ENCODE measurements around the gene OTUD7B.
"Not testable (repeated sequence)": the region's sequence is repeated elsewhere in the genome, so short reads cannot be mapped to it uniquely, and the experiment has no call there.

OTUD7B gene

DNA sequence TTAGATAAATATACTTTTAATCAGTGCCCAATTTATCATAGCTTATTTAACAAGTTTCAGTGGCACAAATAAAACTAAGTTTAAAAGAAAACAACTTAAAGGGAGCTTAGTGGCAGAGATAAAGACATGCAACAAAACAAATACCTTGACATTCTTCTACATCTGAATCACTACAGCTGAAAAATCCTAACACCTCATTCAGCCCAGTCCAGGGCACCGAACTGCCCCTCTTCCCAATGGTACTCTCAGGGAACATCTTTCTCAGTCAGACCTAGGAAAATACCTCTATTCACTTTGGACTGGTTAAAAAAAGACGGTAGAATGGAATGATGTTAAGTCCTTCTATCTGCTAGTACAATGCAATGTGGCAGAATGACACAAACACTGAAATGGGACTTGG is 8.3 kb downstream of the OTUD7B start:
- DNase-seq (ENCODE audit: low spot score): no peak

DNA sequence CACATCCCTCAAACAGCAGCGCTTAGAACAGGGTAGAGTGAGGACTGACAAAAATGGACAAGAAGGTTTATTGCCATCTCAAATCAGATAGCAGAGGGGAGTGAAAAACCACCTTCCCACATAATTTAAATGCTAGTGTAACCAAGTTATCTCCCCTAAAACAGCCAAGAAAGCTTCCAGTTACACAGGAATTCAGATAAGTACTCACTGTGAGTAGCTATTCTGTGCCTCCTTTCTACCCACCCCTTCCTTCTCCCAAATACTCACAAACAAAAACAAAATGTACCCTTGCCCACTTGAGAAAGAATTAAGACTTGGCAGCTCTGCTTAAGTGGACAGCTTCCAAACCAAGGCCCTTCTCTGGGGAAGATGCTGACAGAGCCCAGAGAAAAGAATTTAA is 9.1 kb downstream of the OTUD7B start:
- no peak for DNase-seq (ENCODE audit: low spot score)

DNA sequence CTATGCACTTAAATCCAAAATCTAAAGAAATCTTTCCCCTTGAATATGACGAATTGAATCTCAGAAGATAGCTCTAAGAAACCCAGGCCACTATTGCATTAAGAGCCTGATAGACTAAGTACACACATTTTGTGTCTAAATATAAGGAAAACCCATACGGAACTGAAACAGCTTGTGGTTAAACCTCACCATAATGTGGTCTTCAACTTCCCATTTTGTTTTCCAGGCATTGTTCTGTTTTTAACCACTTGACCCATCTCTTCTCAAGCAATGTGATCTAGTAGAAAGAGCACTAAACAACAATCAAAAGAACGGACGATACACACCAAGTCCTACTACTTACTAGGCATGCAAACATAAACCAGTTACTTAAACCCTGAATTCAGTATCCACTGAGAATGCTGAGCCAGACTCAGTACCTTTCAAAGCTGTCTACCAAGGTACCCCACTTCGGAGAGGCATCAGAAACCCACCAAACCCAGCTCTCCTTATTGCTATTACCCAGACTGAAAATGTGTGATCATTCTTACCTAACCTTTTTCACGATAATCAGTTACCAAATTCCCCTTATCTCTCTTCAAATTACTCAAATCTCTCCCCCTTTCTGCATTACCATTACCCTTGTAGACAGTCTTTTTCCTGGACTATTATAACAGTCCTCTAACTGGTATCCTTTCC is 12.8 kb downstream of the OTUD7B start:
- peak; percentile 85 for DNase-seq (ENCODE audit: low spot score)

DNA sequence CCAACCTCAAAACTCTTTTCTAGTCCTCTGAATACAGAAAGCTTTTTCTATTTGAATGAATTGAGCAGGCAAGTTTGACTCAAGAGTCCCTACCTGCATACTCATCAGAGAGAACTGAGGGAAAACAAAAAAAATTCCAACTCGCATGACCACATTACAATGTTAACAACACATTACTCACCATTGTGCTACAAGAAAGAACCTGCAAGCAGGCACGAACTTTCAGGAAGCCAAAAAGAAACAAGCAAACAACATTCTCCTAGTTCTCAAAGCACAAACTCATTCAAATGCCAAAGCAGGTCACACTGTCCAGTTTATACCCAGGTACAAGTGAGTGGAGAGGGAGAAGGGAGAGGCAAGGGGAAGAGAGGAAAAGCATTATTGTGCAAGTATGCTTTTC is 14.6 kb downstream of the OTUD7B start:
- DNase-seq (ENCODE audit: low spot score): no peak

DNA sequence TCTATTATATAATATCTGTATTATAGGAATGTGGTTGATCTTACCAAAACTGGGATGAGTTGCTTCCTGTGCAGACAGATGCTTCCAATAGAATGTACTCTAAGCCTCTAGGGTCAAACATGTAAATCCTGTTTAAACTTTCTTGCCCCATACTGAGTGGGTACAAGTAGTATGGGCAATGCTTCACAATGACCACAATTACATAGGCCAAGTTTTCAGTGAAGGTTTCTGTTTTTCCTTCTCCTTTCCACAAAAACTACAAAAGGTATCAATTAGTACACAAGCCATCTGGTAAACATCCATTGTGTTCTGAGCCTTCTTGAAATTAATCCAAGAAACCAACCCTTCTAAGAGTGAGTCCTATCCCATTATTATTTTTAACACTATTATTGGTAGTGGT is 16.8 kb downstream of the OTUD7B start:
- no peak for DNase-seq (ENCODE audit: low spot score)

DNA sequence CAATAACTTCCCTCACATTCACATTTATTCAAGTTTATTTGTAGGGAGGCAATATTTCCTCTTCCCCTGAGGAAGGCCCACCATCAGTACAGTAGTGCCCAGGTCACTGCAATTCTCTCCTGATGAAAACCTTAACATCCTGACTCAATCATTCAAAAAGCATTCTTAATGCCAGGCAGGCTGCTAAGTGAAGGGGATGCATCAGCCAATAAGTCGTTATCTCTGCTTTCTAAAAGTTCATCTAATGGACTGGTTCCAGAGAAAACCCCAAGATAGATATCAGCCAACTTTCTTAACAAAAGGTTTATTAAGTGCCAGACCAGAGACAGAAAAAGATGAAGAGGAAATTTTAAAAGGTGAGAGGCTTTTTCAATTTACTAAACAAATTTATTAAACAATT is 17.3 kb downstream of the OTUD7B start:
- DNase-seq (ENCODE audit: low spot score): no peak

DNA sequence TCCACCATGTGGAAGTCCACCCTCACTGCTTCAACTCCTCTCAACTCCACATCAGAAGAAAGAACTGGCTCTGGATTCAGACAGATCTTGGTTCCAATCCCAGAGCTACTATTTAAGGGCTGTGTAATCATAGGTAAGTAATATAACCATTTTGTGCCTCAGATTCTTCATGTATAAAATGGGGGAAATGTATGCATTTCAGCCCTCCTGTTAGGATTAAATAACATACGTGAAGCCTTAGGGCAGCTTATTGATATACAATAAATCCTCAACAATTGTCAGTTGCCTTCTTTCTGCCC is 23.3 kb downstream of the OTUD7B start:
- DNase-seq (ENCODE audit: low spot score): no peak

DNA sequence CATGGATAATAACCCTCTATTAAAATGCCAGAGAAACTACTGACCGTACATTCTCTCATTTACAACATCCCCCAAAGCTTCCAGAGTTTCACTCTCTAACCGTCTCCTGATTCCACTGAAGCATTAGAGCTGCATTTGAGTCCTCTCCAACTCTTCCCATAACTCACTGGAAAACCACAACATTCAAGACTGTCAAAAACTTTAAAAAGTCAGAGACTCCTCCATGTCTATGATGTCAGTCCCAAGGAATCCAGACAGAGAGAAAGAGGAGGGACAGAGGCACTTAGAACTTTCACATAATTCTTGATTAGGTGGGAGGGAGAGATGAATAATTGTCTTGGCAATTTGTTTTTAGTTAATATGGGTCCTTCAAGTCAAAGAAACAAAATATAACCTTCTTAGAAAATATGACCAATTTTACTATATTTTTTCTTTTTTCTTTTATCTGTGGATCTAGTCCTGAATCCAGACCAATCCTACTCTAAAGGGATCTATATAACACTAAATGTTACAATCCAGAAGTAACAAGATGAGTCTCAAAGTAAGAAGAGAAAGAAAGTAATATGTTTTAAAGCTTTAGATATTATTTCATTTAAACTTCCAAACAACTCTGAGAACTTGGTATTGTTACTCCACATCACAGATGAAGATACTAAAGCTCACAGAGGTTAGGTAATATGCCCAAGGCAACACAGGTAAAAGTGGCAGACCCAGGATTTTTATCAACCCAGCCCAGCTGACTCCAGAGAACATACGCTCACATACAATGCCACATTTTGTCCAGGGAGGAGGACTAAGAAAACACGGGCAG is 23.8 kb downstream of the OTUD7B start:
- DNase-seq (ENCODE audit: low spot score): no peak

DNA sequence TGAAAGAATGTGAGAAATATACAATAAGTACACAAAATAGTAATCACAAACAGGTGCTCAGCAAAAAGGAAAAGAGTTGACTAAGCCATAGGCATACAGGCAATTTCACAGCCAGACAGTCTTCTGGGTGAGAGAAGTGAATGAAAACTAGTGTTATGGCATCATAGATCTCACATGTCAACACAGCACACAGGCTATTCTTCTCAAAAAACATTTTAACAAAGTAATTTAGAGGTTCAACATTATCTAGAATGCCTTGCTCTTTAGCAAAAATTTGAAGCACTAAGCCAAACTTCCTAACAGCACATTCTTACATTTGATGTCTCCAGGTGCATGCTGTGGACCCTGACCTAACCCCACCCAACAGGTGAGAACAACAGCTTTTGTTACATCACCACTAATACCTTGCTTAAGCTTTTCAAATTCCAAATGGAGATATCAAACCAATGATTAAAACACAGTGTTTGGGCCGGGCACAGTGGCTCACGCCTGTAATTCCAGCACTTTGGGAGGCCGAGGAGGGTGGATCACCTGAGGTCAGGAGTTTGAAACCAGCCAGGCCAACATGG is 30.5 kb downstream of the OTUD7B start:
- no peak for DNase-seq (ENCODE audit: low spot score)

DNA sequence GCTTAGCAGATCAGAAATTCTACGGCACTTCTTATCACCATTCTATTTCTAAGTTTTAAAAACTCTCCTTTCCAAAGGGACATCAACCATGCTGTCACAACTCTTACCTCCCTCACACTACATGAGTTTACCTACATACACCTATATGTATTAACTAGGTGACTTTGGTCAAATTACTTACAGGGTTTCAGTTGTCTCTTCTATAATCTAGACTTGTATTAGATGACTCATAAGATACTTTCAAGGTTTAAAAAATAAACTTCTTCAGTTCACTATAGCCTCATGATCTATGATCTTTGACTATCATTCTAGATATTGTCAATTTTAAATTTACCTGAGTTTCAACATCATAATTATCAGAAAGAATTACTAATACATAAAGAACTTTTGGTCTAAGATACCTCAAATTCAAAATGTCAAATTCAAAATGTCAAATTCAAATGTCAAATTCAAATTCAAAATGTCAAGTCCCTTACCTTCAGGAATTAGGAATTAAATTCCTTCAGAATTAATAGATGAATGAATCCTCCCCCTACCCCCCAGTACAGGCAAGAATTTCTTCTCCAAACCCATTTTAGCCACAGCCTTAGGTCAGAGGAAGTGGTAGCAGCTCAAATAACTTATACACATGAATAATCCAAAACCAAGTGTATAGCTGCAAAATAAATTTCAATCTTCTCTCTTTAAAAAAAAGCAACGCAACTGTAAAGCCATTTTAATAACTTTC is 31.1 kb downstream of the OTUD7B start:
- DNase-seq (ENCODE audit: low spot score): no peak

DNA sequence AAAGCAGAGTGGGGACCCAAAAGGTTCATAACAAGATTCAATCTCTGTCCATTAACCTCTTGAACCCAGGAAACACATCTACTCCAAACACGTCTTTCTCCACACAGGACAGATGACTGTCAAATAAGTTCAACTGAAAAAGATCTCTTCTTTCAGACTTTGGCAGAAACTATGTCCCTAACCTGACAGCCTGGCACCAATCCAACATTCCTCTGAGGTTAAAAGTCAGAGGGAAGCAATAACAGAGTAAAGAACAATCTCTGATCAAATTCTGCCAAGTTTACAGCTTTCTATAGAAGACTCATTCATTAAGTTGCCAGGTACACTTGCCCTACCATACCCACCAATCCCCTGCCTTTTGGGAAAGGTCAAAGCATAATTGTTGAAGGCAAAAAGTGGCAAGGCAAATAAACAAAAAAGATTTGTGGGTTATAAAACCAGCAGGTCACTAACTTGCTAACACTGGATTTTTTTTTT is 31.9 kb downstream of the OTUD7B start:
- no peak for DNase-seq (ENCODE audit: low spot score)

DNA sequence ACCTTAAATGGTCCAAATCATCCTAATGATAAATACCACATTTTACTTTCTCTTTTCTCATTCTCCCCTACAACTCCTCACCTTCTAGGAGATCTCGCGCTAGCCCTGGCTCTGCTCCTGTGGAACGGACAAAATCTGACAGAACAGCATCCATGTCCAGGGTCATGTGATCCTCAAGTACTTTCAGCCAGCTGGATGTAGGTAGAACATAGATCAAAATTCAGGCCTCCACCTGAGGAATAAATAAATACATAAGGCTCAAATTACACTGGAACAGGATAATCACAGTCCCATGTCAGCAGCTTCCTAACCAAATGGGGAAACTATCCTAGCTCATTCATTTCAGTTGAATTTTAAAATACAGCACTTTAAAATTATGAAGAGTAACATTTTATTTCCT is 33.2 kb downstream of the OTUD7B start:
- no peak for DNase-seq (ENCODE audit: low spot score)

DNA sequence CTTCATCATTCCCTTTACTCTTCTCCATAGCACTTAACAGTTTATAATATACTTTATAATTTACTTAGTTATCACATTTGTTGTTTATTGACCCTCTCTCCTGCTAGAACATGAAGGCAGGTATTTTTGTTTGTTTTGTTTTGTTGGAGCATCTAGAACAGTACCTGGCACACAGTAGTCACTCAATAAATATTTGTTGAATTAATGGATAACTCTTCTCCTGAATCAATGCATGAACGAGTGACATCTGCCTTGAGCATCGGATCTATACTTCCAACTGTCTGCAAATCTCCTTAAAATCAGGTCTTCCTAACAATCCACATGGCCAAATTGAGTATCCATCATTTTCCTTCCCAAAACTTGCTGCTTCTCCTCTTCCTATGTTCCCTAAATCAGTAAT is 38.0 kb downstream of the OTUD7B start:
- DNase-seq (ENCODE audit: low spot score): no peak

DNA sequence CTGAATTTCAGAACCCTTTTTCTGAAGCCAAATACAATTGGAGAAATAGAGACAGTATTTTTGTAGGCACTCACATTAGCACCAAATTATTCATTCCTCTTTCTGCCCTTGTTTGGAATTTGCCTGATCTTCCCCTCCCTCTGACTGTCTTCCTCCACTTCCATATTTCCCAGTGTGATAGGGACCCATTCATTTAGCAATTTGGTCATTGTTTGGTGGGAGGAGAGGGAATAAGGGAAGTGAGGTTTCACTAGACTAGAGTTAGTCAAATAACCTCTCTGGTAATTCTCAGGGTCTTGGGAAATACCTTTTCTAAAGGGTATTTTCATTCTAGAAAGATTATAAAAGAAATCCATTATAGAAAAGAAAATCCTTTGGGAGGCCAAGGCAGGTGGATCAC is 42.9 kb downstream of the OTUD7B start:
- no peak for DNase-seq (ENCODE audit: low spot score)

DNA sequence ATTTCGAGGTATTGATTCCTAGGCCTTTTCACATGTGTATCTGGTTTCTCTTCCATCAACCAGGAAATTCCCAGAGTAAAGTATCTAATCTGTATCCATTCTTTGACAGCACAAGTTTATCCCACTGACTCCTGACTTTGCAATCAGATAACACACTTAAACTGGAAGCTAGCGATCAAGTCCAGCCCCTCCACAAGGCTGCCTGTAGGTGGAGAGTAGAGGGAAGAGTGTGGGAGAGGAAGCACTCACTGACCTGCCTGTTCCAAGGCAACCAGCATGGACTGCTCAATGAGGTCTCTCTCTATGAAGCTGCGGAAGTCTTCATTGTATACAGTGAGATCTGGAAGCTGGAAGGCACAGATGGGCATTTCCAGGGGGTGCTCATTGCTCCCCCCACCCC is 43.5 kb downstream of the OTUD7B start:
- no peak for DNase-seq (ENCODE audit: low spot score)

DNA sequence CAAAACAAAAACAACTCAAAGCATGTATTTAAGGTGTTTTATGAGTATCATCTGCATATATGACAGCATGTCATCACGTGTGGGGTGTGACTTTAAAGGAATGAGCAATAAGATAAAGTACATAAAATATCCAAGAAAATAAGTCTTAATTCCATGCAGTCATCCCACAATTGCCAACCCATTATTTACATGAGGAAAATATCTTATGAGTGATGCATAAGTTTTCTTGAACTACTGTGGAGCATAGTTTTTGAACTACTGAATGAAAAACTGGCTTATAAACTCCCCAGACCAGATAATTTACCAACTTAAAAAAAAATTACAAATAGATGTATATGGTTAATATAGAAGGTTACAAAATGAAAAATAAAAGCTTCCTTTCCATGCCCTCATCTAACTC is 44.1 kb downstream of the OTUD7B start:
- DNase-seq (ENCODE audit: low spot score): no peak

DNA sequence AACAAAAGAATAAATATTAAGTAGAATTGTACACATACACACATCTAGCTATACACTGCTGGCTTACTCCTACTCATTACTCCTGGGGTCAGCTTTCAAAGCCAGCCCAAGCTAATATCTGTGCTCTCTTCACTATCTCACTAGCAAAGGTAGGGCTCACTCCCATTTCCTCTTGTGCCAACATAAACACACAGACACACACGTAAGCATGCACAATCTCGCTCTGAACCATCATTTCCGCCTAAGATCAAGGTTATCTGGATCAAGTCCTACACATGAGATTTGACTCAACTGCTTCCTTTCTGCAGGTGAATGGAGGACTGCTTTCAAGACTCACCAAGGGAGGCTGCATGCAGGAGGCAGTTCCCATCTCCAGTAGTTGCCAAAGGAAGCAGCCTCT is 45.1 kb downstream of the OTUD7B start:
- DNase-seq (ENCODE audit: low spot score): no peak

DNA sequence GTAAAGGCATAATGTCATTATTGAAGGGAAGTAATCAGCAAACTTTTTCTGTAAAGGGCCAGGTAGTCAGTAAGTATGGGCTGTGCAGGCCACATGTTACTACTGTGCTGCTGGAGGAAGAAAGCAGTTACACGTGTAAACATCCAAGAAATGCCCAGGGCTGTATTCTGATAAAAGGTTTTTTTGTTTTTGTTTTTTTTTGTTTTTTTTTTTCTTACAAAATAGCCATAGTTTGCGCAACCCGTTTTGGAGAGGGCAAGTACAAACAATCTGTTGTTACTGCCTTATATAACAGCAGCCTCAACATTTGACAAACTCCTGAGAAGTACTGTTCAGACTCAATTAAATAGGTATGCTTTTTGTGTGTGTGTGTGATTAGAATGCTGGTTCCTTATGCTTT is 47.2 kb downstream of the OTUD7B start:
- DNase-seq (ENCODE audit: low spot score): no peak

DNA sequence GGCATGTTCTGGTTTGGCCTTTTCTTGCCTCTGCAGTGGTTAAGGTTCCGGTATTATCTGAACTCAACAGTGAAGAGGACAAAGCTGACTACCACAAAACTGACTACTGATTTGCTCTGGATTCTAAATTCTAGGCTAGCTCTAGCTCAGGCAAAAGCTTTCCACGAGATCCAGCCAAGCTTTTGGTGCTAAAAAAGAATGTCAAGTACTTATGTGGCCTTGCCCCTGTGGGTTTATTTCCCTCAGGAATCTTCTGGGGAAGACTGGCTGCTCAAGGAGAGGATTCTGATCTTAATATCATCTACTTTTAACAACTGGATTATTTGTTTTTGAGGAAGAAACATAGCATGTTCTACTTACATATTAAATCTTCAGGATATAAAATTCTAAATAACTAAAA is 47.8 kb downstream of the OTUD7B start:
- no peak for DNase-seq (ENCODE audit: low spot score)

DNA sequence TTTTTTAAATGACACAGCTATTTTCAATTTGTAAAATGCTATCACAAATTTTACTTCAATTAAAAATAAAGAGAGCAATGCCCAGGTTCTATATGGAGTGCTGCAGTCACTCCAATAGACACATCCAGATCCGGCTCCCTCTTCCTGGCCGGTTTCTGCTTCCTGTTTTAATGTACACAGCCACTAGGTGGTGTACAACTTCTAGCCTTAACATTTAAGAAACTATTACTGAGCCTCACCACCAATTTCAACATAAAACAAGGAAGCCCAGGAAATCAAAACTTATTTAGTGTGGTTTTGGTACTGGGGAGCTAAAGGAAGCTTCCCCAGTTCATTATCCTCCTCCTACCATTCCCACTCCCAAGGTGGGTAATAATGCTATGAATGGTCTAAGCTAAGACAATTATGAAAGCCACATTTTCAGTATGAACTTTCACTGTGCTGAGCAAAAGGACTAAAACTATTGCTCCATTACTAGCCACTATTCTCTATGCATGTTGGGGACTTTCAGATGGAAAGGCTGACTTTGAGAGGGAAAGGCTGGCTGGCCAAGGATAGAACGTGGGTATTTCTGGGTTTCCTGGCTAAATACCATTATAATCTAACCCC is 48.4 kb downstream of the OTUD7B start:
- peak; percentile 88 for DNase-seq (ENCODE audit: low spot score)

DNA sequence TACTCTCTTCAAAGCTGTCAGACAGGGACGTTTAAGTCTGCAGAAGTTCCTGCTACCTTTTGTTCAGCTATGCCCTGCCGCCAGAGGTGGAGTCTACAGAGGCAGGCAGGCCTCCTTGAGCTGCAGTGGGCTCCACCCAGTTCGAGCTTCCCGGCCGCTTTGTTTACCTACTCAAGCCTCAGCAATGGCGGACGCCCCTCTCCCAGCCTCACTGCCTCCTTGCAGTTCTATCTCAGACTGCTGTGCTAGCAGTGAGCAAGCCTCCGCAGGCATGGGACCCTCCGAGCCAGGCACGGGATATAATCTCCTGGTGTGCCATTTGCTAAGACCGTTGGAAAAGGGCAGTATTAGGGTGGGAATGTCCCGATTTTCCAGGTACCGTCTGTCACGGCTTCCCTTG is 53.0 kb downstream of the OTUD7B start:
- not testable (repeated sequence) for DNase-seq (ENCODE audit: low spot score)

DNA sequence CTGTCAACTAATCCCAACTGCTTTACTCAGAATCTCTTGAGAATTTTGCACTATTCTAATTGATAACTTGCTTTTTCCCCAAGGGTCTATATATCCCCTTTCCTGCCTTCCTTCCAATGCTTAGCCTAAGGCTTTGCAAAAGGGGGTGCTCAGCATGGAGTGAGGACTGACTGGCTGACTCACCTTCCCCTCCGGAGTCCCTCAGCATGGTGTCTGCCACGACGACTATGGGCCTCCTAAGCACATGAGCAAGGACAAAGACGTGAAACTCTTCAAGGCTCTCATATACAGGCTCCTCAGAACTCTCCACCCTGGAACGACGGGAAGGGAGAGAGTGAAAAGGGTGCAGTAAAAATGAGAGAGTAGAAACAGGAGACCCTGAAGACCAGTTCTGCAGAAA is 60.6 kb downstream of the OTUD7B start:
- DNase-seq (ENCODE audit: low spot score): no peak

DNA sequence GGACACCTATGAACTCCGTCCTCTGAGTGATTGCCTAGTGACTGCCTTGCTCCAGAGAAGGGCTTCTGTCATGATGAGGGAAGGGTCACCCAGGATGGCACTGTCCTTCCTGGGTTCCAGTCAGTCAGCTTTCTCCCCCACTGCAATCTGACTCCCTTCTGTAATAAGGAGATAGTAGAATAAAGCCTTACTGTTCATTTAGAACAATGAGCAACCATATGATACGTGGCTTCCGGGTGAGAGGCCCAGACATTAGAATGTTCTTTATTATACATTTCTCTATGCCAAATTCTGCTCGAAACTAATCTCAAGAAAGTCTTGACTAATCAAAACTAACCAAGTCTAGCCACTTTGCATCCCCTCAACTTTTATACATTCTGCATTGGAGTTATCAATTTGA is 65.3 kb downstream of the OTUD7B start:
- no peak for DNase-seq (ENCODE audit: low spot score)

Data from NAMALWA (cell line).